ENCODE measurements around the gene MYO1D. TPM values are rescaled to one million over a fixed set of nuclear protein-coding genes. Genes with fewer than 3 reads are reported as not detected.

The MYO1D gene
- total RNA-seq, 1 experiment from 2014 or later: 57.2 TPM

GRCh38 chr17:32904891-32905290, 28.0 kb upstream of the MYO1D start:
- intact Hi-C loops (cut with micrococcal nuclease; ENCODE audit: unreplicated experiment): no loop called here
- CTCF ChIA-PET: no interaction called here
- H3K4me1 Mint-ChIP-seq (ENCODE audit: low read depth, unreplicated experiment): no peaks in the 10 kb centered on the region
- H3K4me3 Mint-ChIP-seq (ENCODE audit: low read depth, unreplicated experiment): no peak overlapping the region
- TF ChIP-seq CTCF (IDR thresholded peaks at IDR 0.05; ENCODE audit: unreplicated experiment): no peak
- H3K27me3 Mint-ChIP-seq (ENCODE audit: unreplicated experiment): peaks cover 18% of the 10 kb centered on the region
- no peak overlapping the region for H3K27ac Mint-ChIP-seq (ENCODE audit: unreplicated experiment)
- H3K9me3 Mint-ChIP-seq (ENCODE audit: low read depth, unreplicated experiment): no peaks in the 10 kb centered on the region
- no TSS peak for BruUV-seq (replicated peaks)
- DNase-seq: no peak
- H3K36me3 Mint-ChIP-seq (ENCODE audit: insufficient read depth, unreplicated experiment): no peaks in the 10 kb centered on the region

- no peak for DNase-seq
- H3K36me3 Mint-ChIP-seq (ENCODE audit: insufficient read depth, unreplicated experiment): no peaks in the 10 kb centered on the region
- intact Hi-C loops (cut with micrococcal nuclease; ENCODE audit: unreplicated experiment): no loop called here
- CTCF ChIA-PET: no interaction called here
- no peak overlapping the region for H3K27ac Mint-ChIP-seq (ENCODE audit: unreplicated experiment)
- no TSS peak for BruUV-seq (replicated peaks)
- no peaks in the 10 kb centered on the region for H3K9me3 Mint-ChIP-seq (ENCODE audit: low read depth, unreplicated experiment)
- peaks cover 18% of the 10 kb centered on the region for H3K27me3 Mint-ChIP-seq (ENCODE audit: unreplicated experiment)
- TF ChIP-seq CTCF (IDR thresholded peaks at IDR 0.05; ENCODE audit: unreplicated experiment): no peak
- H3K4me1 Mint-ChIP-seq (ENCODE audit: low read depth, unreplicated experiment): no peaks in the 10 kb centered on the region
- H3K4me3 Mint-ChIP-seq (ENCODE audit: low read depth, unreplicated experiment): no peak overlapping the region
Measured at GRCh38 chr17:32903774-32904673, 27.1 kb upstream of the MYO1D start.

GRCh38 chr17:32901743-32902142, 24.8 kb upstream of the MYO1D start:
- no peaks in the 10 kb centered on the region for H3K36me3 Mint-ChIP-seq (ENCODE audit: insufficient read depth, unreplicated experiment)
- DNase-seq: no peak
- intact Hi-C loops (cut with micrococcal nuclease; ENCODE audit: unreplicated experiment): no loop called here
- BruUV-seq (replicated peaks): no TSS peak
- no peak overlapping the region for H3K27ac Mint-ChIP-seq (ENCODE audit: unreplicated experiment)
- no peak for TF ChIP-seq CTCF (IDR thresholded peaks at IDR 0.05; ENCODE audit: unreplicated experiment)
- H3K4me3 Mint-ChIP-seq (ENCODE audit: low read depth, unreplicated experiment): no peak overlapping the region
- CTCF ChIA-PET: no interaction called here
- peaks cover 36% of the 10 kb centered on the region for H3K27me3 Mint-ChIP-seq (ENCODE audit: unreplicated experiment)
- H3K4me1 Mint-ChIP-seq (ENCODE audit: low read depth, unreplicated experiment): no peaks in the 10 kb centered on the region
- H3K9me3 Mint-ChIP-seq (ENCODE audit: low read depth, unreplicated experiment): no peaks in the 10 kb centered on the region

- Mint-ChIP-seq H3K9me3 (ENCODE audit: low read depth, unreplicated experiment) (no peaks in the 10 kb centered on the region), H3K27me3 (ENCODE audit: unreplicated experiment) (peaks cover 38% of the 10 kb centered on the region), H3K4me1 (ENCODE audit: low read depth, unreplicated experiment) (no peaks in the 10 kb centered on the region), H3K36me3 (ENCODE audit: insufficient read depth, unreplicated experiment) (no peaks in the 10 kb centered on the region), H3K4me3 (ENCODE audit: low read depth, unreplicated experiment) (no peak overlapping the region), H3K27ac (ENCODE audit: unreplicated experiment) (no peak overlapping the region)
- intact Hi-C loops (cut with micrococcal nuclease; ENCODE audit: unreplicated experiment): no loop called here
- CTCF ChIA-PET: no interaction called here
- TF ChIP-seq CTCF (IDR thresholded peaks at IDR 0.05; ENCODE audit: unreplicated experiment): no peak
- DNase-seq: no peak
- BruUV-seq (replicated peaks): no TSS peak
Measured at GRCh38 chr17:32899236-32900013, 22.5 kb upstream of the MYO1D start.
